GM21619 (cell line): Measurements from ENCODE around the gene TAGLN3.

ENCODE experiments used
- ATAC-seq: cut with Tn5 transposase; IDR thresholded peaks from one replicate; pipeline ENCODE4 v1.9.1; 2021; ENCODE audit not compliant: unreplicated experiment

Gene TAGLN3

DNA sequence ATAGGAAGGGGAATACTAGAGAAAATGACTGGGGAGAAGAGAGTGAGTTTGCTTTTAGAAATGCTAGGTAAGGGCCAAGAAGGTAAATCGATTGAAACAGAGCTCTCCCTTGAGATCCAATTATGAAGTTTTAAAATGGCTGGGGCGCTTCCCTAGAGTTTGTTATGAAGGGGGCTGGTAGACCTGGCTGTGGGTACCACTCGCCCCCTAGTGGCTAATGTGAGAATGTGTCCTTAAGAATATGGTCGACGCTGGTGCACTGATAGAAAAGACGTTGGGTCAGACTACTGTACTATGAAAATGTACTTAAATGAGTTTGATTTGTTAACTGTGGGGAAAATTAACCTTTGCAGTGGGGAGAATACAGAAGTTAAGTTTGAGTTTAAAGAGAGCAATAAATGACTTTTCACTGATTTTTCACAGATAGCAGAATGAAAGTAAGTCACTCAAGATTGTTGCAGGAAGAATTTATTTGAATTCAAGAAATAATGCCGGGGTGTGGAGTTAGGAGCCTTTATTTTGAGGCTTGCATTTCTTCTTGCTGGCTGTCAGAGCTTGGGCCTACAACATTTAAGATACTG lies 45.0 kb downstream of the TAGLN3 start:
- peak; percentile 94 for ATAC-seq

DNA sequence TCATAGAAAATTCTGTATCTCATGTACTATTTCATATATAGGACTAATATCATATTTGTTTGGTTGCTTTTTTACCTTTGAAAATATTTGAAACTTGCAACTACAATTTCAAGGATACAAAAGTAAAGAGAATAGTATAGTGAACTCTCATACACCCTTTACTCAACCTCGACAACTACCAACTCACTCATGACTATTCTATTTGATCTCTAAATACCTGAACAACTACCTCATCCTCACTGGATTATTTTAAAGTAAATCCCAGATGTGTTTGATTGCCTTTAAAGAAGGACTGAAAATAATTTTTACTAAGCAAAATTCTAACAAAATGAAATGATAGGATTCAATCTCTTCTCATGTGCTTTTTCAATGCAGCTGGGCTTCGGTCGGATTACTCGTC lies 47.9 kb downstream of the TAGLN3 start:
- no peak for ATAC-seq

DNA sequence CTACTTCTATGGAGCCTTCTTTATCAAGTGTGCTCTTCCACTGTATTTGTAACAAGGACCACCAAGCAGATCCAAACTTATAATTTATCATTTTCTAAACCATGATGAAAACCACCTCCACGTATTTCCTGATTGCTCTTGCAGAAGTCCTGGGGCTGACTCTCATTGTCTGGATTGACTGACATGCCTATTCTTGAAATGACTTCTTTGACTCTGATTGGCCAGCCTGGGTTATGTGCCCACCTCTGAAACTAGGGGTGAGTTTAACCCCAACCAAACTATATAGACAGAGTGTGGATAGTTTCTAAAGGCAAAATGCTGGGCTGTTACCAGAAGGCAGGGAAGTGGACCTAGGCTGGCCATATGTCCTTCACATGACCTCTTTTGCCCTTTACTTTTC lies 48.5 kb downstream of the TAGLN3 start:
- no peak for ATAC-seq

DNA sequence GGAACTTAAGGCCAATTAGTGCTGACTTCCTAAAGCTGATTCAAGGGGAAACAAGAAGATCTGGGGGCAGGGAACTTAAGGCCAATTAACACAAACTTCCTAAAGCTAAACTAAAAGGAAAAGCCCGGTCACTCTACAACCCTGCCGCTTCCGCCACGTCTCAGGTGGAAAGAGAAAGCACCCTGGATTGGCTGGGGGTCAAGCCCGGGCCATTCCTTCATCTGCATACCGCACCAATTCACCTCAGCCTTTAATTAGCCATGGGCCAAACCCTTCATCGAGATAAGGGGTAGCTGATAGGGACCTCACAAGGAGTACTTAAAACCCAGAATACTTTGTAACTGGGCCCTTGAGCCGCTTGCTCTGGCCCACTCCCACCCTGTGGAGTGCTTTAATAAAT lies 50.2 kb downstream of the TAGLN3 start:
- no peak for ATAC-seq

DNA sequence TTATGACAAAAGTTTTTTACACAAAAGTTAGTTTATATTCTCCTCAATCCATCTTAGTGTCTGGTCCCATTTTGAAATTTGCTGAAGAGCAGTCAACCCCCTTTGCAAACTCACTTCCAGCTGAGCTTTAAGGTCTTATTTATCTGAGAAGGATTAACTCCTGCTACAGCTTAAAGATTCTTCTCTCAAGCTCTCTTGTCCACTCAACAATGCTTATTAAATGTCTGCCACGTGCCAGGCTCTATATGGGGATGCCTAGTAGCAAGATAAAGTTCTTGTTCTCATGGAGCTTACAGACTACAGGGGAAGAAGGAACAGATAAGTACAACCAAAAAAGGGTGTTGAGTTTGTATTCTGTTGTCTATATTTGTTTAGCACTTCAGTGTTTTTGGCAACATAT lies 54.5 kb downstream of the TAGLN3 start:
- ATAC-seq, result no peak

DNA sequence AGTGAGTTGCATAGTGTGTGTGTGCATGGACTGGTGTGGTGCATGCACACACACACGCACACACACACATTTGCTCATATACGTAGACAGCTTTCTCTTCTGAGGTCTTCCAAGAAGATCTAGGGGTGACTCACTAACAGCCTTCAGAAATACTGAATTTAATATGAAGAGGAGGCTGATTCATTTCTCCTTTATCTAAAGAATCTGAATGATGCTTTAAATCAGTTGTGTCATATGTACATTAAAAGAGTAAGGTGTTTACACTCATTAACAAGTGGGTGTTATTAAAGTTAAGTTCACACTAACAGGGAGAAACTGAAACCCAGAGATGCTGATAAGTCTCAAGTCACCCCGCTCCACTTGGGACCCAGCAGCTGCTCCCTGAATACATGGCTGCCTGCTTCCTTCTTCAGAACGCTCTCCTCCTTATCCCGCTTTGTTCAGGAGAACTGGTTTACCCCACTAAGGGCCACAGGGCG lies 57.8 kb downstream of the TAGLN3 start:
- no peak for ATAC-seq

DNA sequence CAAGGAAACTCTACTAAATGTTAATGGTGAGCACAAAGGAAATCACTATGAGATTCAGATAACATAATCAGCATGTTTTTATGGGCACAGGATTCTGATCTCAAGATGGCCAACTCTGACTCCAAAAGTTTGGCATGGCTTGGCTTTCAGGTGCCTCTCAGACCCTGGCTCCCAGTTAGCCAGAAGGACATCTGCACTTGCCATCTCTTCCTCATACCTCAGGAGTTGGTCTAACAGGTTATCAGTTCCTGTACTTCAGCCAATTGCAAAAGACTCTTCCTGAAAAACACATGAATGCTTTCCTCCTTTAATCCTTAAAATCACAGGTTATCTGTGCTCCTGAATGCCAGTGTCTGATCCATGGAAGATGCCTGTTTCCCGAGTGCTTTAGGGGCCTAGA lies 60.8 kb downstream of the TAGLN3 start:
- ATAC-seq, result no peak

DNA sequence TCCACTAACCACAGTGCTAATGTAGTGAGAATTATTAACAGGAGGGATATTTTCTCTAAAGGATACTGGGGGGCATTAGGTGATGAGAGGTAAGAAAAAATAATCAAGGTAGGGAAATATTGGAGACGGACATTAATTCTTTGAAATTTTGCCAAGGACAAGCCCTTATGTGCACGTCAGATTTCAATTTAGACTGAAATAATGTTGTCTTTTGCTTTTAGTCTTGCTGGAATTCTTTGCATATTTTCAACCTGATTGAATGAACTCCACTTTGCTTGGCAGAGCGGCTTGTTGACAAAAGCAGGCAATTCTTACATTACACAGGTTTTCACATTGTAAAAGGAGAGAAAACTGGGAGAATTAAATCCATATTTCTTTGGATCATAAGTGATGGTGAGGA lies 62.4 kb downstream of the TAGLN3 start:
- ATAC-seq, result no peak
